IgD-negative memory B cell (primary cell): ENCODE data around the gene PRRC2B. TPM values are rescaled to one million over a fixed set of nuclear protein-coding genes. Genes with fewer than 3 reads are reported as not detected.

Experiments used
- H3K27ac Mint-ChIP-seq, 3 donors: one replicate each; pipeline ENCODE4 v1.8.0; 2020 to 2022; ENCODE audit warnings: mild to moderate bottlenecking in 3 of 3, mixed read lengths in 3 of 3, moderate library complexity in 1 of 3
- H3K27me3 Mint-ChIP-seq: one replicate; pipeline ENCODE4 v1.8.0; 2021; ENCODE audit warnings: mixed read lengths
- H3K36me3 Mint-ChIP-seq: one replicate; pipeline ENCODE4 v1.8.0; 2020; ENCODE audit warnings: mild to moderate bottlenecking, mixed read lengths
- H3K4me1 Mint-ChIP-seq, 3 donors: one replicate each; pipeline ENCODE4 v1.8.0; 2020 to 2022; ENCODE audit warnings: mixed read lengths in 3 of 3, mild to moderate bottlenecking in 1 of 3
- H3K4me3 Mint-ChIP-seq, 4 donors: one replicate each; pipeline ENCODE4 v1.8.0; 2020 to 2022; ENCODE audit warnings: mild to moderate bottlenecking in 4 of 4, mixed read lengths in 4 of 4, moderate library complexity in 3 of 4
- H3K9me3 Mint-ChIP-seq, 3 donors: one replicate each; pipeline ENCODE4 v1.8.0; 2020 to 2021; ENCODE audit warnings: mixed read lengths in 3 of 3, mild to moderate bottlenecking in 1 of 3
- polyA plus RNA-seq: library from polyadenylated mRNA; unstranded; fragments of 300-500 nt; fragmentation: Illumina TruSeq; gene quantifications from one replicate; pipeline ENCODE4 v1.2.3, GENCODE V29; 2021

The PRRC2B gene
- polyA plus RNA-seq, 1 donor from 2014 or later = 34.1 TPM

- Mint-ChIP-seq H3K27ac (peak overlapping the region in 1 of 3 donors; percentile 59), H3K4me1 (peaks cover 36 to 42% (median 42%) of the 10 kb centered on the region in 3 donors), H3K27me3 (no peaks in the 10 kb centered on the region), H3K9me3 (no peaks in the 10 kb centered on the region), H3K4me3 (peak overlapping the region in 2 of 4 donors; percentile 14 to 50), H3K36me3 (no peaks in the 10 kb centered on the region)
Measured at GRCh38 chr9:131426545-131426944, 32.7 kb downstream of the PRRC2B start.

- H3K36me3 Mint-ChIP-seq = no peaks in the 10 kb centered on the region
Measured at GRCh38 chr9:131429121-131430012, 35.5 kb downstream of the PRRC2B start.

GRCh38 chr9:131432050-131432449 is 38.2 kb downstream of the PRRC2B start:
- Mint-ChIP-seq H3K36me3 (no peaks in the 10 kb centered on the region), H3K27ac (no peak overlapping the region), H3K27me3 (no peaks in the 10 kb centered on the region), H3K4me1 (peaks cover 14 to 24% (median 17%) of the 10 kb centered on the region in 3 donors), H3K9me3 (no peaks in the 10 kb centered on the region), H3K4me3 (no peak overlapping the region)

More at GRCh38 chr9:131429121-131430012, 35.5 kb downstream of the PRRC2B start:
- Mint-ChIP-seq H3K9me3 (no peaks in the 10 kb centered on the region), H3K27ac (peak overlapping the region; percentile 71 to 80 (median 73)), H3K4me1 (peaks cover 21 to 27% (median 27%) of the 10 kb centered on the region in 3 donors), H3K4me3 (peak overlapping the region in 1 of 4 donors; percentile 59), H3K27me3 (no peaks in the 10 kb centered on the region)

GRCh38 chr9:131432597-131433301 is 38.9 kb downstream of the PRRC2B start:
- H3K4me1 Mint-ChIP-seq = peaks cover 10 to 17% (median 10%) of the 10 kb centered on the region in 3 donors
- H3K36me3 Mint-ChIP-seq = no peaks in the 10 kb centered on the region
- H3K4me3 Mint-ChIP-seq = no peak overlapping the region
- H3K27me3 Mint-ChIP-seq = no peaks in the 10 kb centered on the region
- no peak overlapping the region for H3K27ac Mint-ChIP-seq
- no peaks in the 10 kb centered on the region for H3K9me3 Mint-ChIP-seq

- no peaks in the 10 kb centered on the region for H3K27me3 Mint-ChIP-seq
- H3K36me3 Mint-ChIP-seq = no peaks in the 10 kb centered on the region
- peaks cover 11 to 19% (median 14%) of the 10 kb centered on the region in 3 donors for H3K4me1 Mint-ChIP-seq
- H3K4me3 Mint-ChIP-seq = no peak overlapping the region
- no peak overlapping the region for H3K27ac Mint-ChIP-seq
- no peaks in the 10 kb centered on the region for H3K9me3 Mint-ChIP-seq
Measured at GRCh38 chr9:131433302-131433854, 39.5 kb downstream of the PRRC2B start.

- no peaks in the 10 kb centered on the region for H3K36me3 Mint-ChIP-seq
- no peak overlapping the region for H3K4me3 Mint-ChIP-seq
- peaks cover 9 to 16% (median 10%) of the 10 kb centered on the region in 3 donors for H3K4me1 Mint-ChIP-seq
- H3K9me3 Mint-ChIP-seq = no peaks in the 10 kb centered on the region
- no peaks in the 10 kb centered on the region for H3K27me3 Mint-ChIP-seq
- H3K27ac Mint-ChIP-seq = peak overlapping the region in 1 of 3 donors; percentile 53
Measured at GRCh38 chr9:131434673-131435072, 40.8 kb downstream of the PRRC2B start.

GRCh38 chr9:131436376-131436775 is 42.5 kb downstream of the PRRC2B start:
- peaks cover 3% of the 10 kb centered on the region for H3K36me3 Mint-ChIP-seq
- no peaks in the 10 kb centered on the region for H3K27me3 Mint-ChIP-seq
- no peaks in the 10 kb centered on the region for H3K9me3 Mint-ChIP-seq
- H3K4me1 Mint-ChIP-seq = peaks cover 10 to 20% (median 17%) of the 10 kb centered on the region in 3 donors
- no peak overlapping the region for H3K4me3 Mint-ChIP-seq
- no peak overlapping the region for H3K27ac Mint-ChIP-seq

- H3K27ac Mint-ChIP-seq = no peak overlapping the region
- H3K36me3 Mint-ChIP-seq = peaks cover 3% of the 10 kb centered on the region
- no peaks in the 10 kb centered on the region for H3K9me3 Mint-ChIP-seq
- H3K4me1 Mint-ChIP-seq = peaks cover 15 to 25% (median 22%) of the 10 kb centered on the region in 3 donors
- no peaks in the 10 kb centered on the region for H3K27me3 Mint-ChIP-seq
- no peak overlapping the region for H3K4me3 Mint-ChIP-seq
Measured at GRCh38 chr9:131436865-131437271, 43.0 kb downstream of the PRRC2B start.

GRCh38 chr9:131438190-131438589 is 44.3 kb downstream of the PRRC2B start:
- no peaks in the 10 kb centered on the region for H3K27me3 Mint-ChIP-seq
- H3K4me1 Mint-ChIP-seq = peaks cover 16 to 25% (median 25%) of the 10 kb centered on the region in 3 donors
- no peaks in the 10 kb centered on the region for H3K9me3 Mint-ChIP-seq
- H3K27ac Mint-ChIP-seq = peak overlapping the region in 1 of 3 donors; percentile 43
- H3K36me3 Mint-ChIP-seq = peaks cover 3% of the 10 kb centered on the region
- H3K4me3 Mint-ChIP-seq = no peak overlapping the region

- H3K9me3 Mint-ChIP-seq = no peaks in the 10 kb centered on the region
- H3K36me3 Mint-ChIP-seq = peaks cover 3% of the 10 kb centered on the region
- peak overlapping the region; percentile 34 to 51 (median 46) for H3K27ac Mint-ChIP-seq
- peaks cover 16 to 25% (median 25%) of the 10 kb centered on the region in 3 donors for H3K4me1 Mint-ChIP-seq
- no peaks in the 10 kb centered on the region for H3K27me3 Mint-ChIP-seq
- no peak overlapping the region for H3K4me3 Mint-ChIP-seq
Measured at GRCh38 chr9:131439224-131439623, 45.3 kb downstream of the PRRC2B start.

- peak overlapping the region in 2 of 4 donors; percentile 43 to 78 for H3K4me3 Mint-ChIP-seq
- peaks cover 16 to 25% (median 25%) of the 10 kb centered on the region in 3 donors for H3K4me1 Mint-ChIP-seq
- no peaks in the 10 kb centered on the region for H3K27me3 Mint-ChIP-seq
- H3K9me3 Mint-ChIP-seq = no peaks in the 10 kb centered on the region
- peaks cover 3% of the 10 kb centered on the region for H3K36me3 Mint-ChIP-seq
- peak overlapping the region; percentile 78 to 84 (median 82) for H3K27ac Mint-ChIP-seq
Measured at GRCh38 chr9:131441441-131441840, 47.6 kb downstream of the PRRC2B start.

GRCh38 chr9:131442351-131442750 is 48.5 kb downstream of the PRRC2B start:
- peaks cover 16 to 25% (median 25%) of the 10 kb centered on the region in 3 donors for H3K4me1 Mint-ChIP-seq
- peaks cover 3% of the 10 kb centered on the region for H3K36me3 Mint-ChIP-seq
- no peaks in the 10 kb centered on the region for H3K27me3 Mint-ChIP-seq
- no peaks in the 10 kb centered on the region for H3K9me3 Mint-ChIP-seq
- H3K4me3 Mint-ChIP-seq = peak overlapping the region in 1 of 4 donors; percentile 32
- H3K27ac Mint-ChIP-seq = peak overlapping the region in 2 of 3 donors; percentile 26 to 82

GRCh38 chr9:131443648-131444047 is 49.8 kb downstream of the PRRC2B start:
- Mint-ChIP-seq H3K27me3 (no peaks in the 10 kb centered on the region), H3K36me3 (peaks cover 3% of the 10 kb centered on the region), H3K4me1 (peaks cover 15 to 22% (median 21%) of the 10 kb centered on the region in 3 donors), H3K27ac (no peak overlapping the region), H3K4me3 (no peak overlapping the region), H3K9me3 (no peaks in the 10 kb centered on the region)

GRCh38 chr9:131446276-131446675 is 52.4 kb downstream of the PRRC2B start:
- no peaks in the 10 kb centered on the region for H3K36me3 Mint-ChIP-seq
- H3K27ac Mint-ChIP-seq = peak overlapping the region in 1 of 3 donors; percentile 9
- no peaks in the 10 kb centered on the region for H3K9me3 Mint-ChIP-seq
- peaks cover 6 to 9% (median 7%) of the 10 kb centered on the region in 3 donors for H3K4me1 Mint-ChIP-seq
- no peak overlapping the region for H3K4me3 Mint-ChIP-seq
- no peaks in the 10 kb centered on the region for H3K27me3 Mint-ChIP-seq

- no peaks in the 10 kb centered on the region for H3K27me3 Mint-ChIP-seq
- no peaks in the 10 kb centered on the region for H3K9me3 Mint-ChIP-seq
- H3K4me1 Mint-ChIP-seq = peaks cover 0 to under 1% (median 0%) of the 10 kb centered on the region in 3 donors
- H3K4me3 Mint-ChIP-seq = no peak overlapping the region
- peaks cover 3% of the 10 kb centered on the region for H3K36me3 Mint-ChIP-seq
- H3K27ac Mint-ChIP-seq = peak overlapping the region in 1 of 3 donors; percentile 22
Measured at GRCh38 chr9:131447148-131447547, 53.3 kb downstream of the PRRC2B start.
